Measurements from ENCODE around the gene ARMC12.

Gene ARMC12

DNA sequence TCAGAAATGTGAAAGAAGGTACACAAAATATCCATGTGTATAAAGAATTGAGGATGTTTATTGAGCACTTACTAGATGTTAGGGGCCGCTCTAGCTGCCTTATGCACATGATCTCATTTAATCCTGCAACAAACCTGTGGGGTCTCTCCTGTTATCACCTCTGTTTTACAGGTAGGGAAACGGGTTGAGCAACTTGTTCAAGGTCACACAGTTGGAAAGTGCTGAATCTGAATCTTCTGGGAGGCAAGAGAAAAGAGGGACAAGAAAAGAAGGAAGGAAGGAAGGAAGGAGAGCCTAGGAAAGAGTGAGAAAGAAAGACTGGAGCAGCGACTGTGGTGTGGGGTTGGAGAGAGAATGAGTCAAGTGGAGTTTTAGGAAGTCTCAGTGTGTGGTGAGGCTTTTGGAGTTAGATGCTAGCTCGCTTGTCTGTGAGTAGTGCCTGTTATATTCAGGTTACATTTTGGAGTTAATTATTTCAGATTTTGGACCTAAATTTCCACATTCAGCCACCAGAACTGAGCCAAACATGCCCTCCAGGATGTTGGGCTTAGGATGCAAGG, 51.7 kb downstream of the ARMC12 start:
- Histone ChIP-seq H3K9me3 (no peaks in the 10 kb centered on the region; the same call in 1 of the 2 replicates), H3K4me3 (ENCODE audit: low read depth, low read length) (no peak overlapping the region), H3K36me3 (no peaks in the 10 kb centered on the region), H3K27me3 (peaks cover 12% of the 10 kb centered on the region), H3K4me1 (no peaks in the 10 kb centered on the region)
- no peak for DNase-seq
- TF ChIP-seq, protein P1, sequence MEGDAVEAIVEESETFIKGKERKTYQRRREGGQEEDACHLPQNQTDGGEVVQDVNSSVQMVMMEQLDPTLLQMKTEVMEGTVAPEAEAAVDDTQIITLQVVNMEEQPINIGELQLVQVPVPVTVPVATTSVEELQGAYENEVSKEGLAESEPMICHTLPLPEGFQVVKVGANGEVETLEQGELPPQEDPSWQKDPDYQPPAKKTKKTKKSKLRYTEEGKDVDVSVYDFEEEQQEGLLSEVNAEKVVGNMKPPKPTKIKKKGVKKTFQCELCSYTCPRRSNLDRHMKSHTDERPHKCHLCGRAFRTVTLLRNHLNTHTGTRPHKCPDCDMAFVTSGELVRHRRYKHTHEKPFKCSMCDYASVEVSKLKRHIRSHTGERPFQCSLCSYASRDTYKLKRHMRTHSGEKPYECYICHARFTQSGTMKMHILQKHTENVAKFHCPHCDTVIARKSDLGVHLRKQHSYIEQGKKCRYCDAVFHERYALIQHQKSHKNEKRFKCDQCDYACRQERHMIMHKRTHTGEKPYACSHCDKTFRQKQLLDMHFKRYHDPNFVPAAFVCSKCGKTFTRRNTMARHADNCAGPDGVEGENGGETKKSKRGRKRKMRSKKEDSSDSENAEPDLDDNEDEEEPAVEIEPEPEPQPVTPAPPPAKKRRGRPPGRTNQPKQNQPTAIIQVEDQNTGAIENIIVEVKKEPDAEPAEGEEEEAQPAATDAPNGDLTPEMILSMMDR (IDR thresholded peaks at IDR 0.05; ENCODE audit: low read depth, low read length): no peak

GRCh38 chr6:35790683-35791082, 53.9 kb downstream of the ARMC12 start:
- TF ChIP-seq, protein P1 (IDR thresholded peaks at IDR 0.05; ENCODE audit: low read depth, low read length): no peak
- Histone ChIP-seq H3K36me3 (no peaks in the 10 kb centered on the region), H3K27me3 (peaks cover 12% of the 10 kb centered on the region), H3K9me3 (no peaks in the 10 kb centered on the region; the same call in 1 of the 2 replicates), H3K4me1 (no peaks in the 10 kb centered on the region), H3K4me3 (ENCODE audit: low read depth, low read length) (no peak overlapping the region)
- DNase-seq: no peak

- DNase-seq: no peak
- TF ChIP-seq, protein P1 (IDR thresholded peaks at IDR 0.05; ENCODE audit: low read depth, low read length): no peak
- no peaks in the 10 kb centered on the region for H3K36me3 ChIP-seq
- H3K9me3 ChIP-seq: no peaks in the 10 kb centered on the region
- H3K4me3 ChIP-seq (ENCODE audit: low read depth, low read length): no peak overlapping the region
- H3K27me3 ChIP-seq: no peaks in the 10 kb centered on the region
- H3K4me1 ChIP-seq: no peaks in the 10 kb centered on the region
Observed at GRCh38 chr6:35794536-35795452, 58.0 kb downstream of the ARMC12 start.

- H3K9me3 ChIP-seq: no peaks in the 10 kb centered on the region
- no peaks in the 10 kb centered on the region for H3K4me1 ChIP-seq
- H3K4me3 ChIP-seq (ENCODE audit: low read depth, low read length): no peak overlapping the region
- H3K27me3 ChIP-seq: no peaks in the 10 kb centered on the region
- DNase-seq: no peak
- no peaks in the 10 kb centered on the region for H3K36me3 ChIP-seq
- TF ChIP-seq, protein P1 (IDR thresholded peaks at IDR 0.05; ENCODE audit: low read depth, low read length): no peak
Observed at GRCh38 chr6:35795453-35796071, 58.7 kb downstream of the ARMC12 start.

DNA sequence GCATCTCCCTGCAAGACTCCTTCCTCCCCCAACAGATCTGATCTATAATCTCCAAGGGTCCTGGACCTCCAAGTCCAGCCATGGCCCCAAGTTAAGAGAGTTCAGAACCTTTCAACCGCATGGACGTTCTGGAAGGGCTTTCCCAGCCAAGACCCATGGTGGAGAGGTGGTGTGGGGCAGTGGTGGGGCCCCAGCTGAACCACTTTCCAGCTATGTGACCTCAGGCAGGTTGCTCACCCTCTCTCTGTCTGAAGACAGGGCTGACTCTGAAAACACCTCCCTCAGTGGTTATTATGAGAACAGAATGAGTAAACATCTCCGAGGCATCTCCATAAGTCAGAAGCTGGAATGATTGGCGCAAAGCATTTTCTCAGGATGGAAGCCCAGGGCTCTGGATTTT, 59.4 kb downstream of the ARMC12 start:
- H3K27me3 ChIP-seq: no peaks in the 10 kb centered on the region
- H3K36me3 ChIP-seq: no peaks in the 10 kb centered on the region
- DNase-seq: no peak
- TF ChIP-seq, protein P1 (IDR thresholded peaks at IDR 0.05; ENCODE audit: low read depth, low read length): no peak
- no peaks in the 10 kb centered on the region for H3K9me3 ChIP-seq
- H3K4me3 ChIP-seq (ENCODE audit: low read depth, low read length): no peak overlapping the region
- H3K4me1 ChIP-seq: no peaks in the 10 kb centered on the region

Measured in BE2C (cell line).